GM04503 (cell line): ENCODE data around the gene BRD3.
"Not testable (repeated sequence)": the region's sequence is repeated elsewhere in the genome, so short reads cannot be mapped to it uniquely, and the experiment has no call there.

ENCODE experiments used
- DNase-seq: peaks from one replicate; pipeline ENCODE4 v3.0.0-alpha.2; 2012; ENCODE audit warnings: low read depth

BRD3 gene

DNA sequence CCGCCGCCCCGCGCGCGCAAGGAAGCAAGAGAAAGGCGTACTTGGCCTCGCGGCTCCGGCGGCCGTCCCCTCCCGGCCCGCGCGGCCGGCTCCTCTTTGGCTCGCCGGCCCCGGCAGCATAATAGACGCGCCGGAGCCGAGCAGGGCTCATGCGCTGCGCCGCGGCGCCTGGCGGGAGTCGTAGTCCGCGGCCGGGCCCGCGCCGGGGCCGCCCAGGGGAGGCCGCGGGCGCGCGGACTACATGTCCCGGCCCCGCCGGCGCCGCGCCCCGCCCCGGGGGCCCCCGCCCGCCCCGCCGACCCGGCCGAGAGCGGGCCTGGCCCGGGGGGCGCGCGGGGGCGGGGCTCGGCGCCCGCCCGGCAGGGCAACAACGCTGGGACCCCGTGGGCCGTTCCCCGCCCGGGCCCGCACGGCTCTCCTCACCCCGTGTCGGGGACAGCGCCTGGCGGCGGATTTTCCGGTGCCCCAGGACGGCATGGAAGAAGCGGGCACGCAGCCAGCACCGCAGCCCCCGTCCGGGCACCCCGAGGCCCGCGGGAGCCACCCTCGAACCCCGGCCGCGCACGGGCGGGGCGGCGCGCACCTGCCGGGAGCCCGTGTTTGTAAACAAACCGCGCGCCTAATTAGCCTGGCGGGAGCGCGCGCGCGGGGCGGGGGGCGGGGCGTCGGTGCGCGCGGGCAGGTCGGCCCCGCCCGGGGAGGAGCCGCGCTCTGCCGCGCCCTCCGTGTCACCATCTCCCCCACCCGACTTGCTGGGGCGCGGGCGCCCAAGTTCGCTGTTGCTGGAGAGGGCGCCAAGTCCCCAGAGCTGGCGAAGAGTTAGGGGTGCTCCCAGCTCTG is at the start of gene BRD3:
Gene BRD3, minus strand, starts transcription at position 123 of the 840 bp plus-strand sequence. CDS start 14,549 bp downstream, outside the sequence.
- DNase-seq, result peak; percentile 34

- DNase-seq, result no peak
Measured at GRCh38 chr9:134112561-134112960, 44.7 kb upstream of the BRD3 start.

DNA sequence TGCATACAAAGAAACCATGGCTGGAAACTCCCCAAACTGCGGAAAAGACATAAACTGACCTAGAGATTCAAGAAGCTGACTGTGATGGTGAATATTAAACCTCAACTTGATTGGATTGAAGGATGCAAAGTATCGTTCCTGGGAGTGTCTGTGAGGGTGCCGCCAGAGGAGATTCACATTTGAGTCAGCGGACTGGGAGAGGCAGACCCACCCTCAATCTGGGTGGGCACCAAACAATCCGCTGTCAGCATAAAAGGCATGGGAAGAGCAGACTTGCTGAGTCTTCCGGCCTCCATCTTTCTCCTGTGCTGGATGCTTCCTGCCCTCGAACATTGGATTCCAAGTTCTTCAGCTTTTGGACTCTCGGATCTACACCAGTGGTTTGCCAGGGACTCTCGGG is 43.2 kb upstream of the BRD3 start:
- no peak for DNase-seq

GRCh38 chr9:134103391-134103998 is 35.7 kb upstream of the BRD3 start:
- DNase-seq, result no peak

DNA sequence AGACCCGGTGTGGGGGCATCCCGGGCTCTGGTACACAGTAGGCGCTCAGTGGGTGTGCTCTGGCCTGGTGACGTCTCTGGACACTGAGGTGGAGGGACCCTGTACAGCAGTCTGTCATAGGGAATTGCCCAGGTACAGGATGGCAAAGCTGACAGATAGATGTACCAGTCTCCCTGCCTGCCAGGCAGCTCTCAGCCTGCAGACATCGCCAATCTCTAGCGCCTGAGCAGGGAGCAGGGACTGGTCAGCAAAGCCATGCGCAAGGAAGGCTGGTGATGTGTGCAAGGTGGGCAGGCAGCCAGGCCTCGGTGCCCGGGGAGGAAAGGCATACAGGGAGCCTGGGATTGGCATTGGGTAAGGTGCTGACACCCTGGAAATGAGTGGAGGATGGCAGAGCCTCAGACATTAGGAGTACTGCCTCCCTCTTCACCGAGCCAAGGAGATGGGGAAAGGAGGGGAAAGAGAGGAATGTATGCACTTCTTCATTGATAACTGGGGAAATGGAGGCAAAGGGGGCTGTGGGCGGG is 33.9 kb upstream of the BRD3 start:
- DNase-seq, result no peak

- not testable (repeated sequence) for DNase-seq
Measured at GRCh38 chr9:134101133-134101532, 33.3 kb upstream of the BRD3 start.

GRCh38 chr9:134100040-134100439 is 32.2 kb upstream of the BRD3 start:
- DNase-seq, result no peak

DNA sequence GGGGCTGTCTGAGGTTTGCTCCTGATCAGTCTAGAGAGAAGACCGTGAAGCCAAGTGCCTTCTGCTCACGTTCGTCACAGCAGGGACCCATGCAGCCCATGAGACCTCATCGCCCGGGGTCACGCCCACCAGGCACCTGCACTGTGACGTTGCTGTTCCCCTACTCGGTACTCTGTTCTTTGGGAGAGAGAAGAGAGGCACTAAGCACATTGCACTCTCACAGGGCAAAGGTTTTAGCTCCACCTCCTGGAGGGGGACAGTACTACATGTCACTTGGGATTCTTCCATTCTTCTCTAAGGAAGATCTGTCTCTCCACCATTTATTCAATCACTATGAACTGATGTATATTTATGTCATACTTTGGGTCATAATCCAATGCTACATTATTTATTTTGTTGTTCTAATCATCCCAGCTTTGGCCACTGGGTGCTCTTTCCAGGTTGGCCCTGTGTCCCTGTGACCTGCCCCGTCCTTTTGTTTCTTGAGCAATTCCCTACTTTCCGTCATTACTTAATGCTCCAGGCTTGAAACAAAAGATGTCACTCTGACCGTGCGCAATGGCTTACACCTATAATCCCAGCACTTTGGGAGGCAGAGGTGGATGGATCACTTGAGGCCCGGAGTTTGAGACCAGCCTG is 31.4 kb upstream of the BRD3 start:
- no peak for DNase-seq

DNA sequence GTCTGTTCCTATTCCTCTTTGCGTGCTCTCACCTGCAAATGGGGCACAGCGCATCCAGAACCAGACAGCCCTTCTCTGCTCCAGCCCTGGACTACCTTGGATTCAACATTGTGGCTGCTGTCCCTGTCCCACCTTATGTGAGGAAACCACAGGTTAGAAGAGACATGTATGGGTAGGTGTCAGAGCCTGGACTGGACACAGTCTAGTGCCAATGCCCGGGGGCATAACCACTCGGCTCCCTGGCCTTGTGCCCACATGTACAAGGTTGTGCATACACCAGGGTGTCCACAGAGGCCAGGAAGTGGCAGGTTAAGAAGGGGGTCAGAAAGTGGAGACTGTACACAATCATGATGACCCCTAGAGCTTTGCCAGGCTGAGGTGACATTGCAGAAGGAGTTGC is 22.1 kb upstream of the BRD3 start:
- DNase-seq, result no peak

DNA sequence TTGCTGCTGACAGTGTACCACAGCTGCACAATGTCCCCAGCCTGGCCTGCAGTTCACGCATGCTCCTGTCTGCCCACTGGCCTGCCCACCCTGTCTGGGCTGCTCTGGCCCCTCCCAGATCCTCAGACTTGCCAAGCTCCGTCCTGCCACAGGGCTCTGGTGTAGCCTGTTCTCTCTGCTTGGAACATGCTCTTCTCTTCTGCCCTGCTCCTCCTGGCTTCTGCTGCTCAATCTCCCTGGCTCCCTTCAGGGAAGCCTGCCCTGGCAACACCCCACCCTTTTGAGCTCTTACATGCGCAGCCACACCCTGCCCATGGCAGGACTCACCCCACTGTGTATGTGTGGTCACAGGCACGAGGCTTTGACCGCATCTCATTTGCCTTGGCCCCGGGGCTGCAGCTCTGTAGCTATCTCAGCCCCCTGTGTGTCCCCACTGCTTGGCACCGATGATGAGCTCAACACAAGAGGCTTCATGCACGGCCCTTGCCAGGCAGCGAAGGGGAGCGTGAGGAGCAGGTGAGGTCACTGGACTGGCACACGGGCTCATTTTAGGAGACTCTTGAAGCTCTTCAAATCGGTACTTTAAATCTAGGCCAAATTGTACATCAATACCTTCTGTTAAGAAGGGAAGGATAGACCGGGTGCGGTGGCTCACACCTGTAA is 20.4 kb upstream of the BRD3 start:
- DNase-seq, result no peak

GRCh38 chr9:134085674-134086073 is 17.8 kb upstream of the BRD3 start:
- no peak for DNase-seq

GRCh38 chr9:134083451-134083850 is 15.6 kb upstream of the BRD3 start:
- no peak for DNase-seq

DNA sequence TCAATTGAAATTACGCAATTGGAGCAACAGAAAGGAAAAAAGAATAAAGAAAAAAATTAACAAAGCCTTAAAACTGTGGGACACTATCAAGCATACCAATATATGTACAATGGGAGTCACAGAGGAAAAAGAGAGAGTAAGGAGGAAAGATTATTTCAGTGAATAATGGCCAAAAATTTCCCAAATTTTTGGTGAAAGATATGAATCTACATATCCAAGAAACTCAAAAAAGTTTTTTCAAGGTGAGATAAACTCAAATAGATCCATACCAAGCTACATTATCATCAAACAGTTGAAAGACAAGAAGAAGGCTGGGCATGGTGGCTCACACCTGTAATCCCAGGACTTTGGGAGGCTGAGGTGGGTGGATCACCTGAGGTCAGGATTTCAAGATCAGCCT is 8.8 kb upstream of the BRD3 start:
- no peak for DNase-seq

DNA sequence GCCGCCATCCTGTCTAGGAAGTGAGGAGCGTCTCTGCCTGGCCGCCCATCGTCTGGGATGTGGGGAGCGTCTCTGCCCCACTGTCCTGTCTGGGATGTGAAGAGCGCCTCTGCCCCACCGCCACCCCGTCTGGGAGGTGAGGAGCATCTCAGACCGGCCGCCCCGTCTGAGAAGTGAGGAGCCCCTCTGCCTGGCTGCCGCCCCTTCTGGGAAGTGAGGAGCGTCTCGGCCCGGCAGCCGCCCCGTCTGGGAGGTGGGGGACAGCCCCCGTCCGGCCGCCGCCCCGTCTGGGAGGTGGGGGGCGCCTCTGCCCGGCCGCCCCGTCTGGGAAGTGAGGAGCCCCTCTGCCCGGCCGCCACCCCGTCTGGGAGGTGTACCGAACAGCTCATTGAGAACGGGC is 7.9 kb upstream of the BRD3 start:
- DNase-seq, result not testable (repeated sequence)

DNA sequence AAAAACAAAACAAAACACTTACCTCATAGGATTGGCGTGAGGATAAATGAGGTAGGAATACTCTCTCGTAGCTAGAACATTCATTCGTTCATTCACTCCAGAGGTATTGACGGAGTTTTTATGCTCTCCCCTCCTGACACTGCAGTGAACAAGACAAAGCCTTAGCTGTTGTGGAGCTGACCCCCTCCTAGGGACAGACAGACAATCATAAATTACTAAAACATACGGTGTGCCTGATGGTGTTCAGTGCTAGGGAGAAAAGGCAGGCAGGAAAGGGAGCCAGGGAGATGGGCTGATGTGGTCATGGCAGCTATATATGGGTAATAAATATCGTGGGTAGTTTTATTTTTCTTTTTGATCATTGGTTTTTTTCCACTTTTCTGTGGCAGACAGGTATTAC is 5.7 kb upstream of the BRD3 start:
- DNase-seq, result no peak

DNA sequence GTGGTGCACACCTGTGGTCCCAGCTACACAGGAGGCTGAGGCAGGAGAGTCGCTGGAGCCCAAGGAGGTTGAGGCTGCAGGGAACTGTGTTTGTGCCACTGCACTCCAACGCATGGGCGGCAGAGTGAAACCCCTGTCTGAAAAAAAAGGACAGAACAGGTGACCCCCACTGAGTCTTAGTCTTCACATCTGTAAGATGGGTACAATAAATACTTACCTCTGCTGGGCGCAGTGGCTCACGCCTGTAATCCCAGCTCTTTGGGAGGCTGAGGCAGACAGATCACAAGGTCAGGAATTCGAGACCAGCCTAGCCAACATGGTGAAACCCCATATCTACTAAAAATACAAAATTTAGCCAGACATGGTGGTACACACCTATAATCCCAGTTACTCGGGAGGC is 4.9 kb upstream of the BRD3 start:
- not testable (repeated sequence) for DNase-seq

- DNase-seq, result no peak
Measured at GRCh38 chr9:134071149-134071548, 3.3 kb upstream of the BRD3 start.

DNA sequence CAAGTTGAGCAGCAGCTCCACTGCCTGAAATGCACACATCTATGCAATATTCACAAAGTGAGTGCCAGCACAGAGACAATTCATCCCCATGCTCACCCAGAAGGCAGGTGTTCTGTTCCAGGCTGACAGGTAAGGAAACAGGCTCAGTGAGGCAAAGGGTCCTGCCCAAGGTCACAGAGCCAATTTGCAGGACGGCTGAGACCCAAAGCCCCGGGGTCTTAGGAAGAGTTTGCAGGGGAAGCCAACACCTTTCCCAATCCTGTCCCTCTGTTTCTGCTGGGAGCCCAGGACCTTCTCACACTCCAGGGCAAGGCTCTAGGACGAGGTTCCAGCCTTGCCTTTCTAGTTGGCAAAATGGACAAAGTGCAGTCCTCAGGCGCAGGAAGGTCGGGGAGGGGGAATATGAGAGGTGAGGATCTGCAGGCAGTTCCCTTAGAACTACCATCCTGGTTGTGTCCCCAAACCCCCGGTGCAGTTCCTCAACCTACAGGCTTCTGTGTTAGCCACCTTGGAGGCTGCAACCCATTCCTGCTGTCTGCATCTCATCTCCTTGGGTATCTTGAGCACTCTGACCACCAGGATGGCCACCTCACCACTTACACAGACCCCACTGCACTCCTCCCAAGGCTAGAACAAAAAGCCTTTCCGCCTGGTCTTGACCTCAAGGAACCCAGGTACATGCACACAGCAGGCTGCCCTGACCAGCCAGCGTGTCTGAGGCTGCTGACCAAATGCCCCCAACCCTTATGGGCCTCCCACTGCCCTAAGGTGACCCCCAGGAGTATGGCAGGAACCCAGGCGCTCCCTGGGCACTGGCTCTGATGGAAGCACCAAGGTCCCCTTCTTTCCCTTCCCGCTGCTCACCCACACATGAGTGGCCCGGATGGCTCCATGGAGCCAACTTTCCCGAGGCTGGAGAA is 1.9 kb upstream of the BRD3 start:
- no peak for DNase-seq

DNA sequence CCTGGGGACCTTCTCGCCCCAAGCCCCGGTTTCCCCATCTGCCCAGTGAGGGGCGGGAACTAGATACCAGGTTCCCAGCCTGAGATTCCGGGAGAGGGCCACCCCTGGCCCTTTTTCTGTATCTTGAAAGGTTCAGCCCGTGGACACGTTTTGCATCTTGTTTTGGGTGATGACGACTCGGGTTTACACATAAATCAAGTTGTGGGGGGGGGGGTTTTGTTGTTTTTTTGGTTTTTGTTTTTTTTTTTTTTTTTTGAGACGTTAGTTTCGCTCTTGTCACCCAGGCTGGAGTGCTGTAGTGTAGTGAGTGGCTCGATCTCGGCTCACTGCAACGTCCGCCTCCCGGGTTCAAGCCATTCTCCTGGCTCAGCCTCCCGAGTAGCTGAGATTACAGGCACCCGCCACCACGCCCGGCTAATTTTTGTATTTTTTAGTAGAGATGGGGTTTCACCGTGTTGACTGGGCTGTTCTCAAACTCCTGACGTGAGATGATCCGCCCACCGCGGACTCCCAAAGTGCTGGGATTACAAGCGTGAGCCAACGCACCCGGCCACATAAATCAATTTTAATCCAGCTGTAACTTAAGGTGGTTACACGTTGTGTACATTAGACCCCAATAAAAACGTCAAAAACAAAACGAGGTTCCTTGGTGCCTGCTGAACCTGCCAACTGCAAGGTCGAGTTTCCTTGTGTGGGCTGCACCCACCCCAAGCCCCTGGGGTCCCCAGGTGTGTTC is 1.1 kb upstream of the BRD3 start:
- no peak for DNase-seq
